Measurements from ENCODE around the gene PEAK1. TPM values are rescaled to one million over a fixed set of nuclear protein-coding genes. Genes with fewer than 3 reads are reported as not detected.
"Not testable (repeated sequence)": the region's sequence is repeated elsewhere in the genome, so short reads cannot be mapped to it uniquely, and the experiment has no call there.

The PEAK1 gene
- total and polyA plus RNA-seq, 4 donors, result 8.6 to 147 (median 40.2) TPM

DNA sequence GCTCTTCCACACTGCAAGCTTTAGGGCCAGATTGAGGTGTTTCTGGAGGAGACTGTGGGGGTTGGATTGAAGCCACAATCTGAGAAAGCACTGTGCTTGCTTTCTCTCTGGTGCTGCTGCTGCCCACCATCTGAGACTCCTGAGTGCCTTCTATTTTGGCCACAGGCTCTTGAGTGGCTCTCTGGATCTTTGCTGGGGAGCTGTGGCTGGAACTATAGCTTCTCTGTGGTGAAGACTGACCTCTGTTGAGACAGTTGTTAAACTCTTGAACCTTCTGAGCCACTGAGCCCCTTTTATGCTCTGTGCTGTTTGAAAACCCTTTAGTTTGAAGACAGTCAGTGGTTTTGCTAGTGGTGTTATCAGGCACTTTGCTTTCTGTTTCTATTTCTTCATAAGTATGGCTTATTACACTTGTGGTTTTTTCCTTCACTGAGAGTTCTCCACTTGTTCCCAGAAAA lies 240.3 kb downstream of the PEAK1 start:
- Histone ChIP-seq H3K27ac (ENCODE audit: low read depth in 1 of 2, low read length in 1 of 2) (no peak overlapping the region), H3K27me3 (ENCODE audit: control insufficient read depth in 3 of 3, insufficient read depth in 3 of 3, low read length in 2 of 3) (no peaks in the 10 kb centered on the region), H3K4me3 (no peak overlapping the region), H3K4me1 (ENCODE audit: control insufficient read depth in 5 of 5, insufficient read depth in 5 of 5, low read length in 5 of 5) (no peaks in the 10 kb centered on the region), H3K36me3 (ENCODE audit: control insufficient read depth in 4 of 4, insufficient read depth in 4 of 4, low read length in 4 of 4) (peaks cover 6 to 13% (median 9%) of the 10 kb centered on the region in 4 donors), H3K9me3 (ENCODE audit: control insufficient read depth in 4 of 4, insufficient read depth in 3 of 4, low read length in 3 of 4) (no peaks in the 10 kb centered on the region), H3K9ac (ENCODE audit: insufficient read depth in 1 of 2, low read length in 2 of 2) (no peak overlapping the region)
- TF ChIP-seq, protein P1, sequence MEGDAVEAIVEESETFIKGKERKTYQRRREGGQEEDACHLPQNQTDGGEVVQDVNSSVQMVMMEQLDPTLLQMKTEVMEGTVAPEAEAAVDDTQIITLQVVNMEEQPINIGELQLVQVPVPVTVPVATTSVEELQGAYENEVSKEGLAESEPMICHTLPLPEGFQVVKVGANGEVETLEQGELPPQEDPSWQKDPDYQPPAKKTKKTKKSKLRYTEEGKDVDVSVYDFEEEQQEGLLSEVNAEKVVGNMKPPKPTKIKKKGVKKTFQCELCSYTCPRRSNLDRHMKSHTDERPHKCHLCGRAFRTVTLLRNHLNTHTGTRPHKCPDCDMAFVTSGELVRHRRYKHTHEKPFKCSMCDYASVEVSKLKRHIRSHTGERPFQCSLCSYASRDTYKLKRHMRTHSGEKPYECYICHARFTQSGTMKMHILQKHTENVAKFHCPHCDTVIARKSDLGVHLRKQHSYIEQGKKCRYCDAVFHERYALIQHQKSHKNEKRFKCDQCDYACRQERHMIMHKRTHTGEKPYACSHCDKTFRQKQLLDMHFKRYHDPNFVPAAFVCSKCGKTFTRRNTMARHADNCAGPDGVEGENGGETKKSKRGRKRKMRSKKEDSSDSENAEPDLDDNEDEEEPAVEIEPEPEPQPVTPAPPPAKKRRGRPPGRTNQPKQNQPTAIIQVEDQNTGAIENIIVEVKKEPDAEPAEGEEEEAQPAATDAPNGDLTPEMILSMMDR (IDR thresholded peaks at IDR 0.05; ENCODE audit: control extremely low read depth, extremely low read depth), result no peak
- no peak for ATAC-seq (ENCODE audit: insufficient read depth, low FRiP score)
- no peak for DNase-seq

- H3K9me3 ChIP-seq (ENCODE audit: control insufficient read depth in 4 of 4, insufficient read depth in 3 of 4, low read length in 3 of 4), result no peaks in the 10 kb centered on the region
- no peak overlapping the region for H3K9ac ChIP-seq (ENCODE audit: insufficient read depth in 1 of 2, low read length in 2 of 2)
- no peak overlapping the region for H3K4me3 ChIP-seq
- H3K4me1 ChIP-seq (ENCODE audit: control insufficient read depth in 5 of 5, insufficient read depth in 5 of 5, low read length in 5 of 5), result peaks cover 0 to 6% (median 0%) of the 10 kb centered on the region in 5 donors
- no peaks in the 10 kb centered on the region for H3K27me3 ChIP-seq (ENCODE audit: control insufficient read depth in 3 of 3, insufficient read depth in 3 of 3, low read length in 2 of 3)
- peaks cover 6 to 13% (median 9%) of the 10 kb centered on the region in 4 donors for H3K36me3 ChIP-seq (ENCODE audit: control insufficient read depth in 4 of 4, insufficient read depth in 4 of 4, low read length in 4 of 4)
- DNase-seq (no peak), ATAC-seq (ENCODE audit: insufficient read depth, low FRiP score) (no peak)
- TF ChIP-seq, protein P1 (IDR thresholded peaks at IDR 0.05; ENCODE audit: control extremely low read depth, extremely low read depth), result no peak
- H3K27ac ChIP-seq (ENCODE audit: low read depth in 1 of 2, low read length in 1 of 2), result no peak overlapping the region
These were observed 241.5 kb downstream of the PEAK1 start for GRCh38 chr15:77178411-77178810.

DNA sequence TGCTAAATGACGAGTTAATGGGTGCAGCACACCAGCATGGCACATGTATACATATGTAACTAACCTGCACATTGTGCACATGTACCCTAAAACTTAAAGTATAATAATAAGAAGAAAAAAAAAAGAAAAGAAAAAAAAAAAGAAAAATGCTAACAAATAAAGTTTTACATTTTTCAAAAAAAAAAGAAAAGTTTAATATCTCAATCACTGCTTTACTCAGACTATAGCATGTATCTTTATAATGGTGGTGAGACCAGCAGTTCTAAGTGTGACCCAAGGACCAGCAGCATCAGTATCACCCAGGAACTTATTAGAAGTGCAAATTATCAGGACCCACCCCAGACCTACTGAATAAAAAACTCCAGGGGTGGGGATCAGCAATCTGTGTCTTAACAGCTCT lies 243.8 kb downstream of the PEAK1 start:
- H3K36me3 ChIP-seq (ENCODE audit: control insufficient read depth in 4 of 4, insufficient read depth in 4 of 4, low read length in 4 of 4); H3K27me3 ChIP-seq (ENCODE audit: control insufficient read depth in 3 of 3, insufficient read depth in 3 of 3, low read length in 2 of 3); ATAC-seq (ENCODE audit: insufficient read depth, low FRiP score); H3K27ac ChIP-seq (ENCODE audit: low read depth in 1 of 2, low read length in 1 of 2); H3K4me1 ChIP-seq (ENCODE audit: control insufficient read depth in 5 of 5, insufficient read depth in 5 of 5, low read length in 5 of 5); H3K4me3 ChIP-seq; H3K9me3 ChIP-seq (ENCODE audit: control insufficient read depth in 4 of 4, insufficient read depth in 3 of 4, low read length in 3 of 4); DNase-seq; H3K9ac ChIP-seq (ENCODE audit: insufficient read depth in 1 of 2, low read length in 2 of 2): not testable (repeated sequence)
- 100% methylated on average over 1 of the region's 1 CpG for WGBS, 2 donors

- Histone ChIP-seq H3K36me3 (ENCODE audit: control insufficient read depth in 4 of 4, insufficient read depth in 4 of 4, low read length in 4 of 4) (no peaks in the 10 kb centered on the region), H3K4me1 (ENCODE audit: control insufficient read depth in 5 of 5, insufficient read depth in 5 of 5, low read length in 5 of 5) (peaks cover 0 to 12% (median 0%) of the 10 kb centered on the region in 5 donors), H3K27me3 (ENCODE audit: control insufficient read depth in 3 of 3, insufficient read depth in 3 of 3, low read length in 2 of 3) (no peaks in the 10 kb centered on the region), H3K27ac (ENCODE audit: low read depth in 1 of 2, low read length in 1 of 2) (no peak overlapping the region), H3K9me3 (ENCODE audit: control insufficient read depth in 4 of 4, insufficient read depth in 3 of 4, low read length in 3 of 4) (no peaks in the 10 kb centered on the region), H3K9ac (ENCODE audit: insufficient read depth in 1 of 2, low read length in 2 of 2) (no peak overlapping the region), H3K4me3 (no peak overlapping the region)
- no peak for ATAC-seq (ENCODE audit: insufficient read depth, low FRiP score)
- TF ChIP-seq, protein P1 (IDR thresholded peaks at IDR 0.05; ENCODE audit: control extremely low read depth, extremely low read depth), result no peak
- WGBS, 2 donors, result 73 to 88% methylated on average over 1 of the region's 1 CpG
- DNase-seq, result no peak
These were observed 246.4 kb downstream of the PEAK1 start for GRCh38 chr15:77173487-77173886.

All from lung (tissue), 12 donors.